ENCODE measurements around the gene ABCF1. TPM values are rescaled to one million over a fixed set of nuclear protein-coding genes. Genes with fewer than 3 reads are reported as not detected.
"Not testable (repeated sequence)": the region's sequence is repeated elsewhere in the genome, so short reads cannot be mapped to it uniquely, and the experiment has no call there.

Gene ABCF1
- total RNA-seq: 10 to 100 TPM; 86.9 to 88.0 TPM

DNA sequence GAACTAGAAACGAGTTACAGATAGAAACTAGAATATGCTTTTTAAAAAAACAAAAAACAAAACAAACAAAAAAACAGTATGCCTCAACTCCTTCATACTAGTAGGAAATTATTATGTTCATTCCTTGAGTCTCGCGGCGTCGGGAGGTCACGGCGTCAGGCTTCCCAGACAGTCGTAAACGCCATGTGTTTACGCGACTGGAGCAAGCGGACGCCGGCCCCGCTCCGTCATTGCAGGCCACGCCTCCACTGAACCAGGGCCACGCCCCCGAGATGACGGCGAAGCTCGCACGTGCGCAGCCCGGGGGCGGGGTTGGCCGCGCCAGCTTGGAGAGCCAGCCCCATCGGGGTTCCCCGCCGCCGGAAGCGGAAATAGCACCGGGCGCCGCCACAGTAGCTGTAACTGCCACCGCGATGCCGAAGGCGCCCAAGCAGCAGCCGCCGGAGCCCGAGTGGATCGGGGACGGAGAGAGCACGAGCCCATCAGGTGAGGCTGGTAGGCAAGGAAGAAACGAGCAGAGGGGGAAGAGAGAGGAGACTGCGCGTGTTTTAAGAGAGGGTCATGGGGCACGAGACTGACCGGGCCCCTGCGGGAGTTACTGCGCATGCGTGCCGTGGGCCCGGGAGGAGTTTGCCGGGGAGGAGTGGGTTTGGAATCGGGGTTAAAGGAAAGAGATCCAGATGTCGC, at the start of gene ABCF1:
Gene ABCF1, plus strand, starts transcription at position 368 of the 687 bp plus-strand sequence. Its CDS starts 46 bp downstream, at position 414.
- ChIA-PET CTCF (interaction anchor here (1.2 to 3.1 kb wide), 9 partner anchors 12 to 159 kb away, joined by 3 to 17 read pairs (median 8); no protein-coding TSS in a partner anchor), POLR2A (interaction anchor here (0.6 to 2.9 kb wide), 12 partner anchors 9 to 343 kb away, joined by 3 to 34 read pairs (median 4); partner anchors contain the start of genes GNL1, MRPS18B, PRR3 and VARS2)
- peak; percentile 99 for DNase-seq
- Mint-ChIP-seq H3K4me3 (peak within 1 kb of the TSS; percentile 86), H3K4me1 (ENCODE audit: low read depth) (peaks cover 63% of the 10 kb centered on the region), H3K27ac (peak within 1 kb of the TSS; percentile 96), H3K36me3 (ENCODE audit: low read depth) (peaks cover 33% of the 10 kb centered on the region), H3K27me3 (no peaks in the 10 kb centered on the region), H3K9me3 (no peaks in the 10 kb centered on the region)
- intact Hi-C loops (cut with micrococcal nuclease): no loop called here
- ATAC-seq: peak; percentile 92
- TF ChIP-seq CTCF (IDR thresholded peaks at IDR 0.05): no peak

DNA sequence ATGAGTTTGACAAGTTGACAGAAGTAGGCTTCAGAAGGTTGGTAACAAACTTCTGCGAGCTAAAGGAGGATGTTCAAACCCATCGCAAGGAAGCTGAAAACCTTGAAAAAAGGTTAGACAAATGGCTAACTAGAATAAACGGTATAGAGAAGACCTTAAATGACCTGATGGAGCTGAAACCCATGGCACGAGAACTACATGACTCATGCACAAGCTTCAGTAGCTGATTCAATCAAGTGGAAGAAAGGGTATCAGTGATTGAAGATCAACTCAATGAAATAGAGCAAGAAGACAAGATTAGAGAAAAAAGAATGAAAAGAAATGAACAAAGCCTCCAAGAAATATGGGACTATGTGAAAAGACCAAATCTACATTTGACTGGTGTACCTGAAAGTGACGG, 49.3 kb upstream of the ABCF1 start:
- ChIA-PET CTCF (interaction anchor here (1.6 to 2.6 kb wide), 5 partner anchors 8 to 28 kb away, joined by 6 to 10 read pairs (median 7); no protein-coding TSS in a partner anchor), POLR2A (interaction anchor here (0.7 to 1.3 kb wide), 3 partner anchors 8 to 20 kb away, joined by 3 to 4 read pairs (median 3); no protein-coding TSS in a partner anchor)
- peak overlapping the region; percentile 37 for H3K27ac Mint-ChIP-seq
- H3K4me3 Mint-ChIP-seq; intact Hi-C loops (cut with micrococcal nuclease); H3K27me3 Mint-ChIP-seq; DNase-seq; ATAC-seq: not testable (repeated sequence)
- H3K36me3 Mint-ChIP-seq (ENCODE audit: low read depth): peaks cover 67% of the 10 kb centered on the region
- peaks cover 62% of the 10 kb centered on the region for H3K4me1 Mint-ChIP-seq (ENCODE audit: low read depth)
- H3K9me3 Mint-ChIP-seq: peaks cover 67% of the 10 kb centered on the region

DNA sequence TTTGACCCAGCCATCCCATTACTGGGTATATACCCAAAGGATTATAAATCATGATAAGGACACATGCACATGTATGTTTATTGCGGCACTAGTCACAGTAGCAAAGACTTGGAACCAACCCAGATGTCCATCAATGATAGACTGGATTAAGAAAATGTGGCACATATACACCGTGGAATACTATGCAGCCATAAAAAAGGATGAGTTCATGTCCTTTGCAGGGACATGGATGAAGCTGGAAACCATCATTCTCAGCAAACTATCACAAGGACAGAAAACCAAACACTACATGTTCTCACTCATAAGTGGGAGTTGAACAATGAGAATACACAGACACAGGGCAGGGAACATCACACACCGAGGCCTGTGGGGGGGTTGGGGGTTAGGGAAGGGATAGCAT, 44.8 kb upstream of the ABCF1 start:
- intact Hi-C loops (cut with micrococcal nuclease); H3K27me3 Mint-ChIP-seq; ATAC-seq; H3K4me3 Mint-ChIP-seq; DNase-seq: not testable (repeated sequence)
- H3K4me1 Mint-ChIP-seq (ENCODE audit: low read depth): peaks cover 69% of the 10 kb centered on the region
- ChIA-PET POLR2A (interaction anchor here (1.5 to 7.4 kb wide), 6 partner anchors 9 to 40 kb away, joined by 5 to 177 read pairs (median 20); no protein-coding TSS in a partner anchor), CTCF (interaction anchor here (0.9 to 6.7 kb wide), 2 partner anchors 8 to 16 kb away, joined by 3 to 188 read pairs; no protein-coding TSS in a partner anchor)
- H3K9me3 Mint-ChIP-seq: peaks cover 45% of the 10 kb centered on the region
- H3K36me3 Mint-ChIP-seq (ENCODE audit: low read depth): peaks cover 44% of the 10 kb centered on the region
- peak overlapping the region; percentile 73 for H3K27ac Mint-ChIP-seq

DNA sequence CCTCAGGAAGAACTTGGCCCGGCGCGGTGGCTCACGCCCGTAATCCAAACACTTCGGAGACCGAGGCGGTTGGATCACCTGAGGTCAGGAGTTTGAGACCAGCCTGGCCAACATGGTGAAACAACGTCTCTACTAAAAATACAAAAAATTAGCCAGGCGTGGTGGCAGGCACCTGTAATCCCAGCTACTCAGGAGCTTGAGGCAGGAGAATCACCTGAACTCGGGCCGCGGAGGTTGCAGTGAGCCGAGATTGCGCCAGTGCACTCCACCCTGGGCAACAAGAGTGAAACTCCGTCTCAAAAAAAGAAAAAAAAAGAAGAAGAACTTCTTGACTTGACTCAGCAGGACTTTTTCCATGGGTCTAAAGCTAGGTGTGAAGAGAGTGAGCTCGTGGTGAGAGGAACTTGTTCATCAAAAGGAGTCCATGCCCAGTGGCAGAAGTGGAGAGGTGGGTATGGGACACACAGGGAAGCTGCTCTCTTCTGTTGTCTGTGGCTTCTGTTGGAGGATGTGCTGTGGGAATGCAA, 41.8 kb upstream of the ABCF1 start:
- intact Hi-C loops (cut with micrococcal nuclease): loop anchor here (2.0 kb wide), 1 partner anchor 41 kb away; the partner anchor contains the start of gene HLA-E
- H3K27me3 Mint-ChIP-seq: not testable (repeated sequence)
- CTCF ChIA-PET: interaction anchor here (0.8 to 6.7 kb wide), 11 partner anchors 8 to 46 kb away, joined by 3 to 188 read pairs (median 5); no protein-coding TSS in a partner anchor
- H3K27ac Mint-ChIP-seq: peak overlapping the region; percentile 90
- peaks cover 28% of the 10 kb centered on the region for H3K36me3 Mint-ChIP-seq (ENCODE audit: low read depth)
- peak; percentile 76 for DNase-seq
- POLR2A ChIA-PET: interaction anchor here (0.6 to 7.4 kb wide), 12 partner anchors 8 to 262 kb away, joined by 3 to 177 read pairs (median 4); no protein-coding TSS in a partner anchor
- H3K9me3 Mint-ChIP-seq: peaks cover 18% of the 10 kb centered on the region
- peak; percentile 54 for ATAC-seq
- H3K4me3 Mint-ChIP-seq: peak overlapping the region; percentile 18
- H3K4me1 Mint-ChIP-seq (ENCODE audit: low read depth): peaks cover 65% of the 10 kb centered on the region

DNA sequence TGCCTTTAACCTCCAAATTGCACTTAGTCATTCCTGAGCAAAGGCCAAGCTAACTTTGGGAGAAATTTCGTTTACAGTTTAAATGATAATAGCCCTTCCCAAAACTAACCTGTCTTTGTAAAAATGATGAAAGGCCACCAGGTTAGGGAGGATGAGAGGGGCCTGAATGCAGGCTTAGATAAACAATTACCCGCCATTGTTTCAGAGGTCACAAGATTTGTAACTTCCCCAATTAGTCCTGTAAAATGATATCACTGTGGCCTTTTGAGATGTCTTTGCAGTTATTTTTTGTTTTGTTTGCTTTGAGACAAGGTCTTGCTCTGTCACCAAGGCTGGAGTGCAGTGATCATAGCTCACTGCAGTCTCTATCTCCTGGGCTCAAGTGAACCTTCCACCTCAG, 41.2 kb upstream of the ABCF1 start:
- H3K27ac Mint-ChIP-seq: peak overlapping the region; percentile 90
- DNase-seq: no peak
- peaks cover 12% of the 10 kb centered on the region for H3K9me3 Mint-ChIP-seq
- no peak for ATAC-seq
- H3K36me3 Mint-ChIP-seq (ENCODE audit: low read depth): peaks cover 22% of the 10 kb centered on the region
- ChIA-PET POLR2A (interaction anchor here (0.6 to 7.4 kb wide), 12 partner anchors 8 to 262 kb away, joined by 3 to 177 read pairs (median 4); no protein-coding TSS in a partner anchor), CTCF (interaction anchor here (0.8 to 6.7 kb wide), 12 partner anchors 9 to 46 kb away, joined by 3 to 188 read pairs (median 6); no protein-coding TSS in a partner anchor)
- peaks cover 64% of the 10 kb centered on the region for H3K4me1 Mint-ChIP-seq (ENCODE audit: low read depth)
- intact Hi-C loops (cut with micrococcal nuclease): no loop called here
- H3K4me3 Mint-ChIP-seq: no peak overlapping the region
- H3K27me3 Mint-ChIP-seq: no peaks in the 10 kb centered on the region
- TF ChIP-seq CTCF (IDR thresholded peaks at IDR 0.05): no peak

Measured in activated CD8-positive, alpha-beta T cell treated with anti-CD3 and anti-CD28 coated beads for 36 hours (primary cell).